Measurements from ENCODE around the gene RASSF4.

RASSF4 gene

GRCh38 chr10:45015590-45015989 lies 56.0 kb downstream of the RASSF4 start:
- DNase-seq: no peak

GRCh38 chr10:45023426-45023825 lies 63.8 kb downstream of the RASSF4 start:
- DNase-seq: no peak

GRCh38 chr10:45034301-45034700 lies 74.7 kb downstream of the RASSF4 start:
- DNase-seq: no peak

GRCh38 chr10:45035673-45036072 lies 76.1 kb downstream of the RASSF4 start:
- no peak for DNase-seq

- no peak for DNase-seq
Observed at GRCh38 chr10:45040921-45041542, 81.4 kb downstream of the RASSF4 start.

GRCh38 chr10:45044290-45044689 lies 84.7 kb downstream of the RASSF4 start:
- DNase-seq: no peak

Data from cerebellar nuclear complex (tissue), 1 donor.